ENCODE measurements around the gene UNC50. TPM values are rescaled to one million over a fixed set of nuclear protein-coding genes. Genes with fewer than 3 reads are reported as not detected.
A peak's percentile ranks its signal among the peaks of the same experiment; 100 is the strongest.

UNC50 gene
- total and polyA plus RNA-seq, 7 experiments from 2014 or later: 22.2 to 63.2 (median 41.1) TPM

DNA sequence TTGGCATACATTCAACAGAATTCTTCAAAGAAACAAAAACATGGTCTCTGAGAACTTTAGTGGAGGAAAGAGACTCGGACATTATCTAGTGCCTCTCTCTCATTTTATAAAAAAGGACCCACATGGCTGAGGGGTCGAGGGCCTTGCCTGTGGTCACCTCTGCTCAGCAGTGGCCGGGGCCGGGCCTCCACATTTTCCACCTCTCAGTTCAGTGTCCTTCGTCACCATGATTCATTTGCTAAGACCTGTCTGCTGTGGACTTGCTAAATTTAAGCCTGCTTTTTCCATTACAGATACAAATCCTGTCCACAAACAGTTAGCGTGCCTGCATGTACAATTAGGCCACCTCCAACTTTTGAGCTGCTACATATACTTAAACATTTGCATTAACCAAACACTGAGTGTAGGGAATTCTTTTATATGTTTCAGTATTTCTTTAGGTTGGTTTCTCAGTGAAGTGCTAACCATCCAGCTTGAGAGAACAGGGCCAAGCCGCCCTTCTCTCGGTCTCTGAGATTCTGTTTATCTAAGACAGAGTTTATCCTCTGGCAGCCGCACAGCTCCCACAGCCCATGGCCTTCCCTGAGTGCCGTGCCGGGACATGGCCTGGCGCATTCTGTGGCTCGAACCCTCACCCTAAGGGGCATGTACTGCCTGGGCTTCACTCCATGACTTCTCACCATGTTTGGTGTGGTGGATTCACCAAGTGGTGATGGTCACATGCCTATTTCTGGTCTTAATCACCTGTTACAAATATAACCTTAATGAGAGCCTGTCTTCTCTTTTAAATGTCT lies 46.3 kb upstream of the UNC50 start:
- CTCF ChIA-PET: no interaction called here

DNA sequence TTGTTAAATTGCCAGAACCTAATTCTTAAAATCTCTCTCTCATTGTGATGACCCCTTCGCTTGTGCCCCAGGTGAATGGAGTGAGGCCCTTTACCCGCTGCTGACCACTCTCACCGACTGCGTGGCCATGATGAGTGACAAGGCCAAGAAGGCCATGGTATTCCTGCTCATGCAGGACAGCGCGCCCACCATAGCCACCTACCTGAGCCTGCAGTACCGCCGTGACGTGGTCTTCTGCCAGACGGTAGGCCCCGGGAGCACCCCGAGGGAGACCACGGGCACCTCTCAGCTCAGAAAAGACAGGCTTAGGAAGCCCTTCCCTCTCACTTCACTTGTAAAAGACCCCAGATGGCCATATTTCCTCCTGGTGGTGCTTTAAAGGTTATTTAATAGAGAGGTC lies 45.0 kb upstream of the UNC50 start:
- no peaks in the 10 kb centered on the region for H3K9me3 Mint-ChIP-seq

More for the DNA sequence above, 46.3 kb upstream of the UNC50 start:
- Histone ChIP-seq H3K27ac (ENCODE audit: low read depth, low read length) (no peak overlapping the region), H3K9me3 (ENCODE audit: control insufficient read depth in 2 of 3, low read length in 3 of 3) (no peaks in the 10 kb centered on the region), H3K4me1 (ENCODE audit: control insufficient read depth in 2 of 2, insufficient read depth in 2 of 2, low read length in 2 of 2) (no peaks in the 10 kb centered on the region), H3K36me3 (ENCODE audit: control insufficient read depth in 2 of 3, insufficient read depth in 3 of 3, low read length in 3 of 3) (peaks cover 20 to 91% (median 36%) of the 10 kb centered on the region in 3 experiments), H3K4me3 (ENCODE audit: low read length) (no peak overlapping the region), H3K27me3 (ENCODE audit: control insufficient read depth in 2 of 2, insufficient read depth in 2 of 2, low read length in 2 of 2) (no peaks in the 10 kb centered on the region)
- Mint-ChIP-seq H3K27me3 (no peaks in the 10 kb centered on the region), H3K9me3 (no peaks in the 10 kb centered on the region), H3K4me1 (peaks cover 6 to 55% (median 16%) of the 10 kb centered on the region in 7 donors), H3K27ac (peak overlapping the region in 4 of 9 donors; percentile 21 to 87 (median 72)), H3K4me3 (no peak overlapping the region), H3K36me3 (peaks cover 14 to 54% (median 33%) of the 10 kb centered on the region in 5 donors)
- ATAC-seq (no peak), DNase-seq (no peak)
- intact Hi-C loops (cut with micrococcal nuclease): no loop called here
- POLR2A ChIA-PET: no interaction called here

DNA sequence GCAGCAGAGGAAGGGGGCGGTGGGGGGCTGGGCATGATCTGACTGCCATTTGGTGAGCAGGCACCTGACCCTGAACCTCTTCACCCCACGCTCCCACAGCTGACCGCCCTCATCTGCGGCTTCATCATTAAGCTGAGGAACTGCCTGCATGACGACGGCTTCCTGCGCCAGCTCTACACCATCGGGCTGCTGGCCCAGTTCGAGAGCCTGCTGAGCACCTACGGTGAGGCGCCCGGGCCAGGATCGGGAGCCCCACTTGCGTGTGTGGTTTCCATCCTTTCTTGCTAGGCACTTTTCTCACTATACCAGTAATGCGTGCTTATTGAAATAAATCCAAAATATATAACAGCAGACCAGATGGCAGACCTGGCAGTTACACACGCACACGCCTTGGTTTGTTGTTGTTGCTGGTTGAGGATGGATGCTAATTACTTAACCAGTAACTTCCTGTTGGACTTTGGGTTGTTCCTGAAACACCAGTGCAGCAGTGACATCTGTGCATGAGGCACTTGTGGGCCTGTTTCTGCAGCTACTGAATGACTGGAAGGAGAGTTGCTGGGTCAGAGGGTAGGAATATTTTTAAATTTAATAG lies 43.8 kb upstream of the UNC50 start:
- intact Hi-C loops (cut with micrococcal nuclease): no loop called here

More for the DNA sequence above, 45.0 kb upstream of the UNC50 start:
- Mint-ChIP-seq H3K27ac (peak overlapping the region in 3 of 9 donors; percentile 21 to 81 (median 62)), H3K36me3 (peaks cover 14 to 55% (median 26%) of the 10 kb centered on the region in 5 donors), H3K4me3 (no peak overlapping the region), H3K27me3 (no peaks in the 10 kb centered on the region), H3K4me1 (peaks cover 0 to 48% (median 13%) of the 10 kb centered on the region in 7 donors)
- H3K9me3 ChIP-seq (ENCODE audit: control insufficient read depth in 2 of 3, low read length in 3 of 3): no peaks in the 10 kb centered on the region
- ATAC-seq: no peak
- peaks cover 20 to 93% (median 29%) of the 10 kb centered on the region in 3 experiments for H3K36me3 ChIP-seq (ENCODE audit: control insufficient read depth in 2 of 3, insufficient read depth in 3 of 3, low read length in 3 of 3)
- no peak for DNase-seq
- H3K27ac ChIP-seq (ENCODE audit: low read depth, low read length): no peak overlapping the region
- intact Hi-C loops (cut with micrococcal nuclease): no loop called here
- no peaks in the 10 kb centered on the region for H3K4me1 ChIP-seq (ENCODE audit: control insufficient read depth in 2 of 2, insufficient read depth in 2 of 2, low read length in 2 of 2)
- no peak overlapping the region for H3K4me3 ChIP-seq (ENCODE audit: low read length)
- no peaks in the 10 kb centered on the region for H3K27me3 ChIP-seq (ENCODE audit: control insufficient read depth in 2 of 2, insufficient read depth in 2 of 2, low read length in 2 of 2)
- POLR2A ChIA-PET: no interaction called here
- CTCF ChIA-PET: no interaction called here

DNA sequence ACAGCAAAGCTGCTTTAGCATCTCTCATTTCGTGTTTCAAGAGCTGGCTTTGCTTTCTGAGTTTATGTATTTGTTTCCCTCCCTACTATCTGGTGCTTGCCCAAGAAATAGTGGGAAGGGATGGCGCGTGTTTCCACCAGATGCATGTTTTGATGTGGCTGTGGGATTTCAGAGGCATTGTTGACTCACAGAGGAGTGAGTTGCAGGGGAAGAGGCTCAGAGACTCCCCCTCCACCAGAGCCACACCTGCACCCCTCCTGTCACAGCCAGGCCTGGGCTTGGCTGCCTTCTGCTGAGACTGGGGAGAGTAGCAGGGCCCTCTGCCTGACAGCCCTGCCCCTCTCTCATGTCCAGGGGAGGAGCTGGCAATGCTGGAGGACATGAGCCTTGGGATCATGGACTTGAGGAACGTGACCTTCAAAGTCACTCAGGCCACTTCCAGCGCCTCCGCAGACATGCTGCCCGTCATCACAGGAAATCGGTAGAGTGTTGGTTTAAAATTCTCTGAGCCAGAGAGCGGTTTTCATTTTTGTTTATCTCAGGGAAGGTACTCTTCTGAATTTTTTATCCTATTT lies 43.0 kb upstream of the UNC50 start:
- no peaks in the 10 kb centered on the region for H3K4me1 ChIP-seq (ENCODE audit: control insufficient read depth in 2 of 2, insufficient read depth in 2 of 2, low read length in 2 of 2)
- Mint-ChIP-seq H3K4me1 (peaks cover 0 to 39% (median 7%) of the 10 kb centered on the region in 7 donors), H3K4me3 (no peak overlapping the region), H3K9me3 (peaks cover 0 to 4% (median 0%) of the 10 kb centered on the region in 11 donors), H3K27me3 (no peaks in the 10 kb centered on the region), H3K36me3 (peaks cover 17 to 51% (median 25%) of the 10 kb centered on the region in 5 donors), H3K27ac (peak overlapping the region in 5 of 9 donors; percentile 33 to 78 (median 51))
- CTCF ChIA-PET: no interaction called here
- H3K4me3 ChIP-seq (ENCODE audit: low read length): no peak overlapping the region
- H3K36me3 ChIP-seq (ENCODE audit: control insufficient read depth in 2 of 3, insufficient read depth in 3 of 3, low read length in 3 of 3): peaks cover 20 to 93% (median 45%) of the 10 kb centered on the region in 3 experiments
- intact Hi-C loops (cut with micrococcal nuclease): no loop called here
- no peak overlapping the region for H3K27ac ChIP-seq (ENCODE audit: low read depth, low read length)
- POLR2A ChIA-PET: no interaction called here
- H3K27me3 ChIP-seq (ENCODE audit: control insufficient read depth in 2 of 2, insufficient read depth in 2 of 2, low read length in 2 of 2): no peaks in the 10 kb centered on the region
- ATAC-seq: no peak
- no peak for DNase-seq
- H3K9me3 ChIP-seq (ENCODE audit: control insufficient read depth in 2 of 3, low read length in 3 of 3): no peaks in the 10 kb centered on the region

More for the DNA sequence above, 43.8 kb upstream of the UNC50 start:
- H3K9me3 Mint-ChIP-seq: peaks cover 0 to under 1% (median 0%) of the 10 kb centered on the region in 11 donors
- ATAC-seq (no peak), DNase-seq (no peak)
- peaks cover 20 to 93% (median 40%) of the 10 kb centered on the region in 3 experiments for H3K36me3 ChIP-seq (ENCODE audit: control insufficient read depth in 2 of 3, insufficient read depth in 3 of 3, low read length in 3 of 3)
- H3K4me1 Mint-ChIP-seq: peaks cover 0 to 43% (median 7%) of the 10 kb centered on the region in 7 donors
- no peaks in the 10 kb centered on the region for H3K4me1 ChIP-seq (ENCODE audit: control insufficient read depth in 2 of 2, insufficient read depth in 2 of 2, low read length in 2 of 2)
- H3K27me3 ChIP-seq (ENCODE audit: control insufficient read depth in 2 of 2, insufficient read depth in 2 of 2, low read length in 2 of 2): no peaks in the 10 kb centered on the region
- H3K27ac Mint-ChIP-seq: peak overlapping the region in 1 of 9 donors; percentile 41
- no peak overlapping the region for H3K27ac ChIP-seq (ENCODE audit: low read depth, low read length)
- H3K9me3 ChIP-seq (ENCODE audit: control insufficient read depth in 2 of 3, low read length in 3 of 3): no peaks in the 10 kb centered on the region
- ChIA-PET POLR2A (no interaction called here), CTCF (no interaction called here)
- no peaks in the 10 kb centered on the region for H3K27me3 Mint-ChIP-seq
- no peak overlapping the region for H3K4me3 ChIP-seq (ENCODE audit: low read length)
- H3K36me3 Mint-ChIP-seq: peaks cover 14 to 49% (median 25%) of the 10 kb centered on the region in 5 donors
- H3K4me3 Mint-ChIP-seq: no peak overlapping the region

DNA sequence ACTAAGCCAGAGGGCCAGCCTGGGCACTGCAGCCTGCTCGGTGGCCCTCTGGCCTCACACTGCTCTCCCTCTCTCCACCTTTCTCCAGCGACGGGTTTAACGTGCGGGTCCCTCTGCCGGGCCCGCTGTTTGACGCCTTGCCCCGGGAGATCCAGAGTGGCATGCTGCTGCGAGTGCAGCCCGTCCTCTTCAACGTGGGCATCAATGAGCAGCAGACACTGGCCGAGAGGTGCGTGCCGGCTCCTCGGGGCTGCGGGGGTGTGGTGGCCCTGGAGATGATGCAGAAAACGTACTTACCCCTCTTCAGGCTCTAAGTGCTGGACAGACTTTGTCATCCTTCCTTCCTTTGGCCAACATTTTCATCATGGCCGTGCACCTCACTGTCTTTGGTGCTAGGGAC lies 42.4 kb upstream of the UNC50 start:
- Histone ChIP-seq H3K4me1 (ENCODE audit: control insufficient read depth in 2 of 2, insufficient read depth in 2 of 2, low read length in 2 of 2) (no peaks in the 10 kb centered on the region), H3K27me3 (ENCODE audit: control insufficient read depth in 2 of 2, insufficient read depth in 2 of 2, low read length in 2 of 2) (no peaks in the 10 kb centered on the region), H3K9me3 (ENCODE audit: control insufficient read depth in 2 of 3, low read length in 3 of 3) (no peaks in the 10 kb centered on the region), H3K27ac (ENCODE audit: low read depth, low read length) (no peak overlapping the region), H3K4me3 (ENCODE audit: low read length) (no peak overlapping the region), H3K36me3 (ENCODE audit: control insufficient read depth in 2 of 3, insufficient read depth in 3 of 3, low read length in 3 of 3) (peaks cover 20 to 93% (median 46%) of the 10 kb centered on the region in 3 experiments)
- H3K27ac Mint-ChIP-seq: peak overlapping the region in 7 of 9 donors; percentile 8 to 72 (median 34)
- no peaks in the 10 kb centered on the region for H3K27me3 Mint-ChIP-seq
- ChIA-PET POLR2A (no interaction called here), CTCF (no interaction called here)
- peaks cover 17 to 48% (median 24%) of the 10 kb centered on the region in 5 donors for H3K36me3 Mint-ChIP-seq
- H3K4me1 Mint-ChIP-seq: peaks cover 0 to 34% (median 6%) of the 10 kb centered on the region in 7 donors
- H3K4me3 Mint-ChIP-seq: peak overlapping the region in 1 of 10 donors; percentile 8
- ATAC-seq (no peak), DNase-seq (no peak)
- peaks cover 0 to 4% (median 0%) of the 10 kb centered on the region in 11 donors for H3K9me3 Mint-ChIP-seq
- intact Hi-C loops (cut with micrococcal nuclease): no loop called here

DNA sequence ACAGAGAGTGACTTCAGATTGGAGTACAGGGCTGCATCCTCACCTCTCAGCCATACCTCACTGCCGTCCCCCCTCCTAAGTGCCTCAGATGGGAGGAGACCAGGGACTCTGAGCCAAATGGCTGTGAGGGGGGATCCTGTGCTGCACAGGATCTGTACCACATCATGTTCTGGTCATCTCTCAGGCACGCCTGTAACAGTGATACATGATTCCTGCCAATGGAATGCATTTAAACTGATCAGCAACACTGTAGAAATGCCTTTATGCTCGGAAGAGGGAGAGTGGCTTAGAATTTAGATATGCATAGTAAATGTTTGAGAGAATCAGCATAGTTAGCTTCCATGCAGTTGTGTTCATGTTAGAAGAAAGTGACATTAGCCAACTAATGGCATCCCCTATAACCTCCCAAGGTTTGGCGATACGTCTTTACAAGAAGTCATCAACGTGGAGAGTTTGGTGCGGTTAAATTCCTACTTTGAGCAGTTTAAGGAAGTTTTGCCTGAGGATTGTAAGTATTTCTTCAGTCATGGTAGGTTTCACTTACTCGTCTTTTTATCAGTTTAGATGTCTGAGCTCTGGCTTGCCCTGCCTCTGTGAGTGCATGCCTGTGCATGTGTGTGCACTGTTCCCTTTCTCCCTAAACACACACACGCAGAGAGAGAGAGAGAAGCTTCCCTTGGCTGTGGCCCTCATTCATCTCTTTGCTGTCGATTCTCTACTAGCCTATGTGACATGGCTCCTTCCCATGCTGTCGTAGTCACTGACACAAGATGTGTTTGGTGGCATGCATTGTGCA lies 40.0 kb upstream of the UNC50 start:
- POLR2A ChIA-PET: interaction anchor here (0.9 kb wide), 1 partner anchor 83 kb away, joined by 3 read pairs; no protein-coding TSS in a partner anchor
- DNase-seq (no peak), ATAC-seq (no peak)
- Histone ChIP-seq H3K4me1 (ENCODE audit: control insufficient read depth in 2 of 2, insufficient read depth in 2 of 2, low read length in 2 of 2) (no peaks in the 10 kb centered on the region), H3K27ac (ENCODE audit: low read depth, low read length) (no peak overlapping the region), H3K4me3 (ENCODE audit: low read length) (no peak overlapping the region), H3K9me3 (ENCODE audit: control insufficient read depth in 2 of 3, low read length in 3 of 3) (no peaks in the 10 kb centered on the region), H3K27me3 (ENCODE audit: control insufficient read depth in 2 of 2, insufficient read depth in 2 of 2, low read length in 2 of 2) (no peaks in the 10 kb centered on the region), H3K36me3 (ENCODE audit: control insufficient read depth in 2 of 3, insufficient read depth in 3 of 3, low read length in 3 of 3) (peaks cover 13 to 100% (median 39%) of the 10 kb centered on the region in 3 experiments)
- H3K4me1 Mint-ChIP-seq: peaks cover 0 to 23% (median 7%) of the 10 kb centered on the region in 7 donors
- peaks cover 7 to 42% (median 17%) of the 10 kb centered on the region in 5 donors for H3K36me3 Mint-ChIP-seq
- intact Hi-C loops (cut with micrococcal nuclease): no loop called here
- peaks cover 0 to 4% (median 0%) of the 10 kb centered on the region in 11 donors for H3K9me3 Mint-ChIP-seq
- H3K4me3 Mint-ChIP-seq: no peak overlapping the region
- H3K27ac Mint-ChIP-seq: peak overlapping the region in 2 of 9 donors; percentile 16 to 55
- CTCF ChIA-PET: interaction anchor here (0.6 to 1.1 kb wide), 7 partner anchors 11 to 605 kb away, joined by 3 to 8 read pairs (median 5); no protein-coding TSS in a partner anchor
- H3K27me3 Mint-ChIP-seq: no peaks in the 10 kb centered on the region
